Activated CD8-positive, alpha-beta T cell treated with anti-CD3 and anti-CD28 coated beads for 36 hours (primary cell): ENCODE data around the gene CXADR. TPM values are rescaled to one million over a fixed set of nuclear protein-coding genes. Genes with fewer than 3 reads are reported as not detected.
"Not testable (repeated sequence)": the region's sequence is repeated elsewhere in the genome, so short reads cannot be mapped to it uniquely, and the experiment has no call there.

Source experiments
- ATAC-seq: fragments of 200-7000 bp; cut with Tn5 transposase; one replicate; pipeline ENCODE4 v1.10.0; 2021; ENCODE audit warnings: mild to moderate bottlenecking, moderate library complexity
- CTCF ChIA-PET: fragments of 350-600 bp; sonication (Branson Sonifier 250); formaldehyde crosslinking; loops from one replicate; lab custom pipeline; 2021; ENCODE audit warnings: antibody characterized with exemption; lab: Charles Lee
- POLR2A ChIA-PET: fragments of 350-600 bp; sonication (Branson Sonifier 250); formaldehyde crosslinking; loops from one replicate; lab custom pipeline; 2021; ENCODE audit warnings: antibody characterized with exemption; lab: Charles Lee
- DNase-seq: peaks from one replicate; pipeline ENCODE4 v3.0.0-alpha.2; 2020
- H3K27ac Mint-ChIP-seq: one replicate; pipeline ENCODE4 v1.8.0; 2021; ENCODE audit warnings: mild to moderate bottlenecking, mixed read lengths
- H3K27me3 Mint-ChIP-seq: one replicate; pipeline ENCODE4 v1.8.0; 2021; ENCODE audit warnings: mixed read lengths
- H3K36me3 Mint-ChIP-seq: one replicate; pipeline ENCODE4 v1.8.0; 2021; ENCODE audit warnings: low read depth, mixed read lengths
- H3K4me1 Mint-ChIP-seq: one replicate; pipeline ENCODE4 v1.8.0; 2021; ENCODE audit warnings: low read depth, mixed read lengths
- H3K4me3 Mint-ChIP-seq: one replicate; pipeline ENCODE4 v1.8.0; 2021; ENCODE audit warnings: mild to moderate bottlenecking, moderate library complexity, mixed read lengths
- H3K9me3 Mint-ChIP-seq: one replicate; pipeline ENCODE4 v1.8.0; 2021; ENCODE audit warnings: mixed read lengths
- CTCF ChIP-seq: fragments of 200-600 bp; IDR thresholded peaks from one replicate; pipeline ENCODE4 v1.8.0; 2022; ENCODE audit warnings: antibody characterized with exemption, mild to moderate bottlenecking
- intact Hi-C: fragments of 100-400 bp; cut with micrococcal nuclease; formaldehyde crosslinking; loops from one replicate; pipeline ENCODE4 v1.10.0; 2022
- total RNA-seq, 2 experiments: library from RNA; stranded (reverse); gene quantifications; one replicate each; pipeline ENCODE4 v1.2.3, GENCODE V29; 2021

The CXADR gene
- total RNA-seq, 2 experiments from 2014 or later, result 0.20 to 0.29 TPM

GRCh38 chr21:17498586-17498985 is 14.3 kb upstream of the CXADR start:
- Mint-ChIP-seq H3K4me1 (peaks cover 3% of the 10 kb centered on the region), H3K36me3 (no peaks in the 10 kb centered on the region), H3K4me3 (no peak overlapping the region), H3K27me3 (peaks cover 26% of the 10 kb centered on the region), H3K27ac (no peak overlapping the region), H3K9me3 (no peaks in the 10 kb centered on the region)
- ATAC-seq, result no peak
- no peak for TF ChIP-seq CTCF
- intact Hi-C loops, result no loop called here
- ChIA-PET POLR2A (no interaction called here), CTCF (no interaction called here)
- DNase-seq, result no peak

- H3K36me3 Mint-ChIP-seq, result no peaks in the 10 kb centered on the region
- ATAC-seq (peak; percentile 34), DNase-seq (no peak)
- no peak overlapping the region for H3K4me3 Mint-ChIP-seq
- intact Hi-C loops, result no loop called here
- no peak for TF ChIP-seq CTCF
- ChIA-PET POLR2A (no interaction called here), CTCF (interaction anchor here (2.1 kb wide), 1 partner anchor 114 kb away, joined by 6 read pairs; no protein-coding TSS in a partner anchor)
- H3K27ac Mint-ChIP-seq, result no peak overlapping the region
- peaks cover 2% of the 10 kb centered on the region for H3K9me3 Mint-ChIP-seq
- peaks cover 3% of the 10 kb centered on the region for H3K4me1 Mint-ChIP-seq
- peaks cover 6% of the 10 kb centered on the region for H3K27me3 Mint-ChIP-seq
These were observed 11.5 kb upstream of the CXADR start for GRCh38 chr21:17501107-17502006.

GRCh38 chr21:17502985-17503384 is 9.9 kb upstream of the CXADR start:
- H3K36me3 Mint-ChIP-seq, POLR2A ChIA-PET, intact Hi-C loops, H3K4me1 Mint-ChIP-seq, H3K27me3 Mint-ChIP-seq, H3K9me3 Mint-ChIP-seq, H3K4me3 Mint-ChIP-seq, H3K27ac Mint-ChIP-seq, ATAC-seq, DNase-seq: not testable (repeated sequence)
- CTCF ChIA-PET, result interaction anchor here (0.9 to 1.0 kb wide), 2 partner anchors 9 to 23 kb away, joined by 3 to 5 read pairs; no protein-coding TSS in a partner anchor

- peaks cover 6% of the 10 kb centered on the region for H3K9me3 Mint-ChIP-seq
- H3K27me3 Mint-ChIP-seq, result peaks cover 4% of the 10 kb centered on the region
- ChIA-PET POLR2A (no interaction called here), CTCF (no interaction called here)
- intact Hi-C loops, result no loop called here
- no peak for ATAC-seq
- no peak overlapping the region for H3K27ac Mint-ChIP-seq
- peaks cover under 1% of the 10 kb centered on the region for H3K4me1 Mint-ChIP-seq
- no peak for TF ChIP-seq CTCF
- H3K36me3 Mint-ChIP-seq, result no peaks in the 10 kb centered on the region
- H3K4me3 Mint-ChIP-seq, result no peak overlapping the region
- DNase-seq, result no peak
These were observed 5.9 kb upstream of the CXADR start for GRCh38 chr21:17506951-17507350.

GRCh38 chr21:17507591-17507990 is 5.3 kb upstream of the CXADR start:
- CTCF ChIA-PET, result no interaction called here
- intact Hi-C loops, result no loop called here
- POLR2A ChIA-PET, result no interaction called here

More at GRCh38 chr21:17507591-17507990, 5.3 kb upstream of the CXADR start:
- Mint-ChIP-seq H3K9me3 (peaks cover 6% of the 10 kb centered on the region), H3K27ac (no peak overlapping the region), H3K4me3 (no peak overlapping the region), H3K36me3 (no peaks in the 10 kb centered on the region), H3K4me1 (peaks cover 5% of the 10 kb centered on the region), H3K27me3 (peaks cover 8% of the 10 kb centered on the region)
- no peak for TF ChIP-seq CTCF
- no peak for ATAC-seq
- no peak for DNase-seq
